SU-DHL-6 (cell line): ENCODE data around the gene FTCD.

Experiments
- EZH2phosphoT487 ChIP-seq: fragments of 200-600 bp; sonication (generic), shearing (Covaris generic); conservative IDR thresholded peaks from 2 replicates; pipeline ENCODE4 v1.6.1; 2018; ENCODE audit warnings: mild to moderate bottlenecking, antibody characterized with exemption, low read length, moderate library complexity, mixed read lengths
- TF ChIP-seq, protein P1 (sequence below): fragments of 200-600 bp; sonication (generic); IDR thresholded peaks from one replicate; pipeline ENCODE4 v1.5.1; 2017; ENCODE audit warnings: antibody characterized with exemption, mild to moderate bottlenecking, low read length, moderate library complexity; ENCODE audit not compliant: insufficient read depth, poor library complexity, severe bottlenecking

DNA sequence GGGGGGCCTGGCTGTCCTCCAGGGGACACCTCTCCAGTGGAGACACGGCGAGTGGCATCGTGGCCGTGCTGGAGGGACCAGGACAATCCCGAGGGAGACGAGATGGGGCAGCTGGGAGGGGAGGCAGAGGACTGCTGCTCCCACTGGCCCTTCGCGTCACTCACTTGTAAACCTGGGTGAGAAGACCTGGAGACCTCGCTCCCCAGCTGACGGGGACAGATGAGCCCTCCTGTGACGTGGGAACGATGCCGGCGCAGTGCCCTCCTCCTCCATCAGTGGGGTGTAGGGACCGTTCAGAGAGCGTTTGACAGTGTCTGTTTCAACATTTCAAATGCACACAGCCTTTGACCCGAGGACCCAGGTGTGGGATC, 24.3 kb upstream of the FTCD start:
- TF ChIP-seq, protein P1, sequence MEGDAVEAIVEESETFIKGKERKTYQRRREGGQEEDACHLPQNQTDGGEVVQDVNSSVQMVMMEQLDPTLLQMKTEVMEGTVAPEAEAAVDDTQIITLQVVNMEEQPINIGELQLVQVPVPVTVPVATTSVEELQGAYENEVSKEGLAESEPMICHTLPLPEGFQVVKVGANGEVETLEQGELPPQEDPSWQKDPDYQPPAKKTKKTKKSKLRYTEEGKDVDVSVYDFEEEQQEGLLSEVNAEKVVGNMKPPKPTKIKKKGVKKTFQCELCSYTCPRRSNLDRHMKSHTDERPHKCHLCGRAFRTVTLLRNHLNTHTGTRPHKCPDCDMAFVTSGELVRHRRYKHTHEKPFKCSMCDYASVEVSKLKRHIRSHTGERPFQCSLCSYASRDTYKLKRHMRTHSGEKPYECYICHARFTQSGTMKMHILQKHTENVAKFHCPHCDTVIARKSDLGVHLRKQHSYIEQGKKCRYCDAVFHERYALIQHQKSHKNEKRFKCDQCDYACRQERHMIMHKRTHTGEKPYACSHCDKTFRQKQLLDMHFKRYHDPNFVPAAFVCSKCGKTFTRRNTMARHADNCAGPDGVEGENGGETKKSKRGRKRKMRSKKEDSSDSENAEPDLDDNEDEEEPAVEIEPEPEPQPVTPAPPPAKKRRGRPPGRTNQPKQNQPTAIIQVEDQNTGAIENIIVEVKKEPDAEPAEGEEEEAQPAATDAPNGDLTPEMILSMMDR: no peak
- TF ChIP-seq EZH2phosphoT487: no peak
